IPS-NIHi7 (cell line): ENCODE data around the gene DOCK2.
"Not testable (repeated sequence)": the region's sequence is repeated elsewhere in the genome, so short reads cannot be mapped to it uniquely, and the experiment has no call there.

ENCODE experiments used
- DNase-seq: peaks from one replicate; pipeline ENCODE4 v3.0.0; 2012; ENCODE audit warnings: mixed read lengths; ENCODE audit errors: extremely low spot score

DOCK2 gene

DNA sequence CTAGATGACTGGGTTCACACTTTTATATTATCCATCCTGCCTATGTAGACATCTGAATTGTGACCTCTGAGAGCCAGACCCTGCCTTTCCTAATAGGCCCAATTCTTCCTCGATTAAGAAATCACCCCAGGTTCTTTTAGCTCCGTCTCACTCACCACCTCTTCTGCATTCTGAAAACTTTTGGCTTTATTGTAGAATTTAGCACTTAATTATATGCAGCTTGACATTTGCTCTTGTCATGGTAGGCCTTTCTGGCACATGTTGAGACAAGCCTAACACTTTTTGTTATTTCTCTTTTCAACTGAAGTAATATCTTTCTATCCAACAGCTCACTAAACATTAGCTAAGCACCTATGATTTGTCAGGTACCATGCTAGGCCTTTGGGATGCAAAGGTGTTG lies 180.0 kb downstream of the DOCK2 start:
- DNase-seq, result no peak

DNA sequence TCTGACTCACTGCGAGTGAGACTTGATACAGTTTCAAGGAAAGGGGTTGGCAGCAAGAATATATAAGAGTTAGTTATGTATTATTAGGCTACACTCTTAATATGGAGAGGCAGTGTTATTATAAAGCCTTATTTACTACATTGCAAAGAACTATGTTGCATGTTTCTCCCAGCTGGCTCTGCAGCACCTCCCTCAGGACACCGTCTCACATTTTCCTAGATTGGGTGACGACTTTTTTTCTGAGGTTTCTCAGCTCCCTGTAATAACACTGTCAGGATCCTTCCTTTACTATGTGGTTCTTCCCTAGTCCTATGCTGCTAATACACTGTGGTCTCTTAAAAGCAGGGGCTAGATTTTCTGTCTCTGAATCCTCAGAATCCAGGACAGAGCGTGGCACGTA lies 189.5 kb downstream of the DOCK2 start:
- DNase-seq, result peak; percentile 55

DNA sequence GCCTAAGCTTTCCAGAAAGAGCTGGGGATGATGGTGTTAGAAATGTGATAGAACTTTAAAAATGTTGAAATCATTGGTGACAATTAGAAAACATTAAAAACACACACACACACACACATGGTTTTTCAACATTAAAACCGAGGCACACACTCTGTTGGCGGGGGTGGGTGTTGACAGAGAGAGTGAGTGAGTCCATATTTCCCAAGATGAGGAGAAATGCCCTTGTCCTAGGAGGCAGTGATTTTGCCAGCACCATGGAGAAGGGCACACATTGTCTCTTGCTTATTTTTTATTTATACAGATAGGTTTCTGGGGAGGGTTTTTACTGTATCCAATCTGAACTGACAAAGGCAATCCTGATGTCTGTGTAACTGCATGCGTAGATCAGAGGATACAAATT lies 190.7 kb downstream of the DOCK2 start:
- DNase-seq, result no peak

DNA sequence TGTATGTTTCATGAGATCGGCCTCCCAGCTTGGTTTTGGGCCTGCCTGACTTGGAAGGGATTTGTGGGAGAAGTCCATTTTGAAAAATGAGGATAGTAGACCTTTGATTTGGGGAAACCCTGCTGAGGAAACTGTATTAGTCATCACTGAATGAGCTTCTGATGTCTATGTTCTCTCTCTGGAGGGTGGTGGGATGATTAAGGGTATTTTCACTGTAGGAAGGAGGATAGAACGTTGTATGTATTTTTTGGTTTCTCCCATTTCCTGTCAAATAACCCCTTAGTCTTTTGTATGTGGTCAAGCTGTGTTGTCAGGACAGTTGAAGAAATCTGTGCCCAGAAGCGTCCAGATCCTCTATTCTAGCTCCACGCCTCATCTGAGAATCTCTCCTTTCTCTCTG lies 191.3 kb downstream of the DOCK2 start:
- DNase-seq, result no peak

DNA sequence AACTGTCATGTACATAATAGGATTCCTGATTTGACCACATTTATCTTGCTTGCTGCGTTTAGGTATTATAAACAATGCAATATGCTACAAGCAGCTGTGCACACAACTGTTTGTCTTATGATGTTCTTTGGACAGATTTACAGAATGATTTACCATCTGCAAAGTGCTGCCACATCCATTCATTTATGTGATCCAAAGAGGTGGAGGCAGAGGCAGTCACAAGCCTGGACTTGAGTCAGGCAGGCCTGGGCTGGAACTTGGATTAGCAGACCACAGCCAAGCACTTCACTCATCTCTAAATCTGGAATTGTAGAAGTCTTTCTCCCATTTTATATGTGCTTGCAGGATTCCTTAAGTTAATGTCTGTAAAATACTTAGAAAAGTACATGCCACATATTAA lies 194.3 kb downstream of the DOCK2 start:
- DNase-seq, result no peak

DNA sequence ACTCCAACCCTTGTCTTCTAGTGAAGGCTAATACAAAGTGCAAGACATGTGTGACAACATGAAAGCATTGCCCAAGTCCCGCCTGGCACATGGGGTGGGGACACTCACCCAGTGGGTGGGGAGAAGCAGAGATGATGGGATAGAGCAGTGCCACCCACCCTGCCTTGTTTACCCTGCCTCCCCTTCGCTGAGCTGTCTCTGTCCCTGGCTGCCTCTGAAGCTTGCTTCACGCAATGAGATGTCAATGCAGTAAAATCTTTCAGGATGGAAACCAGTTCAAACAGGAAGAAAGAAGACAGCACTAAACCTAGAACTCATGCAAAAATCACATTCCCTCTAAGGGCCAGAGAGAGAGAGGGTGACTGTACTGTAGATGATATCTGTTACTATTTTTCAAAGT lies 195.2 kb downstream of the DOCK2 start:
- no peak for DNase-seq

DNA sequence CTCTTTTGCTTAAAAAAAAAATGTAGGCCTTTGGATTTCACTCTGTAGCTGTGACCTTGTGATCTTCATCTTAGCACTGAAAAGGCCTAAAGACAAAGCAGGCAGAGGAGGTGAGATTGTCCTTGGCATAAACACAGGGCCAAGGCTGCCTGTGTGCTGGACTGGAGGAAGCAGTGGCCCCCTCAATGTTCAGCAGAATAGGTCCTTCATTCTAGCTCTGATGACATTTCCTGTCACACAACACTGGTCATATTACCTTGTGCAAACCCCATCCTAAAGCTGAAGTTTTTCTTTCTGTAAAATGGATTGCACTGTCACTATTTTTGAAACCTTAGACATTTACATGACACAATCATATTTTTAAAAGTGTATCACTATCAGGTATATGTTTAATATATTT lies 195.8 kb downstream of the DOCK2 start:
- no peak for DNase-seq

DNA sequence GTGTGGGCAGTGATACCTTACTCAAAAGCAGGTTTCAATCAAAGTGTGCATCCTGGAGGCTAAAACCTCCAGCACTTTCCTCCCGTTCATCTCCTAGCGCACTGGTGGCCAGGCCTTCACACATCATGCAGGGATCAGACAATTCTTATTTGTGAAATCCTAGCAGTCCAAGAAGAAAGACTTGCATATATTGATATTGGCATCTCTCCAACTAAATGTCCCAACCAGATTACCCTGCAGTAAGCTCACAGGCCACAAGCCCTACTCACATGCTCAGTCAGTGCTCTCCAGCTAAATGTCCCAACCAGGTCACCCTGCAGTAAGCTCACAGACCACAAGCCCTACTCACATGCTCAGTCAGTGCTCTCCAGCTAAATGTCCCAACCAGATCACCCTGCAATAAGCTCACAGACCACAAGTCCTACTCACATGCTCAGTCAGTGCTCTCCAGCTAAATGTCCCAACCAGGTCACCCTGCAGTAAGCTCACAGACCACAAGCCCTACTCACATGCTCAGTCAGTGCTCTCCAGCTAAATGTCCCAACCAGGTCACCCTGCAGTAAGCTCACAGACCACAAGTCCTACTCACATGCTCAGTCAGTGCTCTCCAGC lies 196.7 kb downstream of the DOCK2 start:
- not testable (repeated sequence) for DNase-seq

DNA sequence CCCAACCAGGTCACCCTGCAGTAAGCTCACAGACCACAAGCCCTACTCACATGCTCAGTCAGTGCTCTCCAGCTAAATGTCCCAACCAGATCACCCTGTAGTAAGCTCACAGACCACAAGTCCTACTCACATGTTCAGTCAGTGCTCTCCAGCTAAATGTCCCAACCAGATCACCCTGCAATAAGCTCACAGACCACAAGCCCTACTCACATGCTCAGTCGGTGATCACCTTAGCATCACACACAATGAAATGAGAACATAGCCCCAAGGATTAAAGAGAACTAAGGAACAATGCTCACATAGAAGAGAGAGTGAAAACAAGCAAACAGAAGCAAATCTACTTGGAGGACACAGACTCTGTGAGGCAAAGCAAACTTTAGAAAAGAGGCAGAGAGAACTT lies 197.5 kb downstream of the DOCK2 start:
- DNase-seq, result not testable (repeated sequence)

DNA sequence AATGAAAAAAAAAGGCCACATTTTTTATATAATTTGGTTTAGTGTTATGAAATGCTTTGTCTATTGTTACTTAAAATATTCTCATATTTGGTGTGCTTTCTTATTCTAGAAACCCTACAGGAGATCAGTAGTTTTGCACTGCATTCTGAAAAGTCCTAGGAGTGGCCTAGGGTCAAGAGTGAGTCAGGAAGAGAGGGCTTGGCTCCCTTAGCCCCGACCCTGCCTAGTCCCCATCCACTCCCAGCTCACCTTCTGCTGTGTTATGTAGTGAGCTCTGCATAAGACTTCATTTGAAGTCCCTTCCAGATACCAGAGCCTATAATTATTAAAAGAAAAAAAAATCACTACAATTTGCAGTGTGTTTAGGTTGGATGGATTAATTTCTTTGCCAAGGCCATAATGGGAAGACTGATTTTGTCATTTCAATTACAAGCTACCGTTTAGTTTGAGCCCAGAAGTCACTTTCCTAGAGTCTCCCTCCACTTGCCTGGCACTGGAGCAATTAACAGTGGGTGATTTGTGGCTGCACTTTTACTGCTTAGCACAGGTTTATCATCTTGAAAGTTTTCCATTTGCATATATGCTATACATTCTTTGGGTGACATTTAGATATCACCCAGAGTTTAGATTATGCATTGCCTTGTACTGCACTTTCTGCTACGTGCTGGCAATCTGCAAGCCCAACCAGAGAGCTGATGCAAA lies 199.9 kb downstream of the DOCK2 start:
- DNase-seq, result no peak

DNA sequence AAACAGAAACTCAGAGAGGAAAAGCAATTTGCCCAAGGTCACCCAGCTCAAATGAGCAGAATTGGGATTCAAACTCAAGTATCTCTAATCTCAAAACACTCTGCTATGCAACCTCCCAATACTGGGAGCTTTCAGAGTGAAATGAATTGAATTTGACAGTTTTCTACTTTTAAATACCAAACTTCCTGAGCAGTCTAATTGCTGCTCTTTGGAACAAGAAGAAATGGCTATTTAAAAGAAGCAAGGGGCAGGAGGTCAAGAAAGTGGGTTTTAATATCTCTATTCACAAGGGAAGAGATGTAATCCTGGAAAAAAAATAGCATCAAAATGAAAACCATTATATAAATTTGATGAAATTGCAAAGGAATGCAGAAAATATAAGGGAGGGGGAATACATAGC lies 200.6 kb downstream of the DOCK2 start:
- no peak for DNase-seq

DNA sequence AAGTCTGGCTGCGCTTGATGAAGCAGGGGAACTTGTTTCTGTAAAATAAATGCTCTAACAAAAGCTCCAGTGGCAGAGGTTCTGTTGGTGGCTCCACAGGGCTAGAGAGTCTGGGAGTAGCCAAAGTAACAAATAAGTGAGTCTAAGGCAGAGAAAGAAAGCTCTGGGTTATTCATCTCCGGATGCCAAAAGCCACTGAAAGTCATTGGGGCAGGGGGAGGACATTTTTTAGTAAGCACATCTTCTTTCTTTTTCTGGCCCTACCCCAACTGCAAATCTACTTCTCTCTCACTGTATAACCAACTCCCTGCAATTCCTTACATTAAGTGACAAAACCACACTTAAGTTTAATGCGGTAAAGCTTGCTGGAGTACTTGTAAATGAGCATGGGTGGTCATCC lies 201.6 kb downstream of the DOCK2 start:
- no peak for DNase-seq

DNA sequence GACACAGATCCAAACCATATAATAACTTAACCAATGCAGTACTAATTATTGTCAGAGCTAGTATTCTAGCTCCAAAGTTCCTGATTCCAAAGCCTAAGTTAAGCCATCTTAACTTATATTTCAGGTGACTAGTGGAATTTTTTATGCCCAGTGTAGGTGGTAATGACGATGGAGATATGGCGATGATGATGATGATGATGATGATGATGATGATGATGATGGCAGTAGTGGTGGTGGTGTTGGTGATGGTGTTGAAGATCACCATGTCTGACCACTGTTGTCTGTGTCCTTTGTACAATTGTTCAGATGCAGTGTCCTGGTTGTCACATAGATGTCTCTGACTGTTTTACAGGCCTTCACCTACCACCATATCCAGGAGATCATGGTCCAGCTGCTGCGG lies 203.3 kb downstream of the DOCK2 start:
- no peak for DNase-seq

DNA sequence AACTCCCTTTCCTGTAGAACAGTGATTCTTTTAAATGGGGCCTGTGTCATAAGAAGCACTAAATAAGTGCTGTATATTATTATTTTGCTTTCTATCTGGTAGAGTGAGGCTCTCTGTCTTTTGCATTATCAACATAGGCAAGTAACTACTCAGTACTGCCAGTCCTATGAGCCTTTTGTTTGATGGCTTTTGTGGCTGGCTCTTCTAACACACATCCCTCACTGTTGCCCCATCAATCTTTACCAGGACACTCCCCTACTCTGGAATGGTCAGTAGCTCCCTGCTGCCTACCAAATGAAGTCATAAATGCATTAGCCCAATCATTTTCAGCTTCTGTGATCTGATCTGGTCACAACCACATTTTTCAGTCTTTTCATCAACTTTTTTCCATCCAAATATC lies 205.6 kb downstream of the DOCK2 start:
- DNase-seq, result no peak

DNA sequence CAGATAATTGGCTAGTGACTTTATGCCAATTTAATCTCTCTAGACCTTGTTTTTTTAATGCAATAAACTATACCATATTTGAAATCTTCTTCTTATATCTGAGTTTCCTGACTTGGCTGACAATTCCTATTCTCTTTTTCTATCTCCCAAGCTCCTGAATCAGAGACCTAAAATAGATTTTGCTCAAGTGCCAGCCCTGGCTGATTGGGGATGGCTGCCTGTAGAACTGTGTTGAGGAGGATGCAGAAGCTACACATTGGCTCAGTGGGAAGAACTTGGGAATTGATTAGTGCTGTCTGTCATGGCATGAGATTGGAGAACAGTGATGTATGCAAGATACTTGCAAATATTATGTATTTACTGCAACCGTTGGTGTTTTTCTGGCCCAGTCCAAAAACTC lies 210.4 kb downstream of the DOCK2 start:
- no peak for DNase-seq

DNA sequence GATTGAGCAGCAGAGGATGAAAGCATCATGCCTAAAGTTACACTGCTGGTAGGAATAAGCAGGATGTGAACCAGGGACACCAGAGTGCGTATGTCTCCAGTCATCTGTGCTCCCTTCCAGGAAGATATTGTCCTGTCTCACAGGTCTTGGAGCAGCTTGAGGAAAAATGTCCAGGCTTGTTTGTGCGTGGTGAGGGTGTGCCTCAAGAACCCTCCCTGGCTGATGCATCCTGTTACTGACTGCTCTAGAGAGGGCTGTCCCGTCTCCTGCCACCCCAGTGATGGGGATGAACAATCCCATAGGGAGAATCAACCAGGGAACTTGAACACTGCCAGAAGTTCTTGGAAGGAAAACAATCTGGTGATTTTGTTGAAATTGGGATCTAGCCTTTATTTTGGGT lies 211.2 kb downstream of the DOCK2 start:
- no peak for DNase-seq

DNA sequence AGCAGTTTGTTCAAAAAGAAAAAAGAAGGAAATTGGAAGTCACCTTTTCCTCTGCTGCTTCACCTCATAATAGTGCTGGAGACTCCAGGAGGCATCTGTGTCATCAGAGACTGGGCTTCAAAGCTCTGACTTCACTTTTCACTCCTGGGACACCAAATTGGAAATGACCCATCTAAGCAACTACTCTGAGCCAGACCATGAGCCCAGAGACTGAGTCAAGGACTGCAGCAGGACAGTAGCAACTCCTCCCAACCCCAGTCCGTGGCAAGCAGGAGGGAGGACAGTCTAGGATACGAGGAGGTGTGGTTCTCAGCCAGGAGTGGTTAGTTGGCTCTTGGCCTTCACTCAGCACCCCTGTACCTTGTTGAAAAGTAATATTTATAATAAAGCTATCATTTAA lies 211.7 kb downstream of the DOCK2 start:
- DNase-seq, result no peak

DNA sequence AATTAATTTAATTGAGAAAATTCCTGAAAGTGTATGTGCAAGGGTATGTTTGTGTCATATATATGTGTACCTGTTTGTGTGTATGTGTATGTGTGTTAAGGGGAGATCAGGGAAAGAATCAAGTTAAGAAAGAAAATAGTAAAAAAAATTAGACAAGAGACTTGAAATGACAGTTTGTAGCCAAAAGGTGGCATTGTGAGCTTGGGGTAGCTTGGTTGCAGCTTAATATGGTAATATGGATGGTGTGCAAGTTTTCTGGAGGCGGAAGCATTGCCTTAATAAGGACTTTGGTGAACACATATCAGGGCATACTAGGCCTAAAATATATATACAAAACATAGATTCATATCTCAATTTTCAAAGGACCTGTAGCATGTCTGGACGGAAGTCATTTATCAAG lies 213.3 kb downstream of the DOCK2 start:
- no peak for DNase-seq

DNA sequence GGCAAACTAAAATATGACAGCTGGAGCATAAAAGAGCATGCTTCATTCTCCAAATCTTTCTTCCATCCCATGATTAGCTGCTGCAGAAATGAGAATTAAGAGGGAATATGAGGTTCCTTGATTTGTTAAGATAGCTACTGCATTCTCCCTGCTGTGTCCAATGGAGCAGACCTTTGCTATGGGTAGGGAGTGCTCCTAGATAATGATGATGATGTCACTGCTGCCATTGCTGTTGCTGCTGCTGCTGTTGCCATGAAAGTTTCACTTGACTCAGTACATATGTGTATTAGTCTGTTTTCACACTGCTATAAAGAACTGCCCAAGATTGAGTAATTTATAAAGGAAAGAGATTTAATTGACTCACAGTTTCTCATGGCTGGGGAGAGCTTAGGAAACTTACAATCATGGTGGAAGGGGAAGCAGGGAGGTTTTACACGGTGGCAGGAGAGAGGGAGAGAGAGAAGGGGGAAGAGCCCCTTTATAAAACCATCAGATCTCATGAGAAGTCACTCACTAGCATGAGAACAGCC lies 214.3 kb downstream of the DOCK2 start:
- no peak for DNase-seq

DNA sequence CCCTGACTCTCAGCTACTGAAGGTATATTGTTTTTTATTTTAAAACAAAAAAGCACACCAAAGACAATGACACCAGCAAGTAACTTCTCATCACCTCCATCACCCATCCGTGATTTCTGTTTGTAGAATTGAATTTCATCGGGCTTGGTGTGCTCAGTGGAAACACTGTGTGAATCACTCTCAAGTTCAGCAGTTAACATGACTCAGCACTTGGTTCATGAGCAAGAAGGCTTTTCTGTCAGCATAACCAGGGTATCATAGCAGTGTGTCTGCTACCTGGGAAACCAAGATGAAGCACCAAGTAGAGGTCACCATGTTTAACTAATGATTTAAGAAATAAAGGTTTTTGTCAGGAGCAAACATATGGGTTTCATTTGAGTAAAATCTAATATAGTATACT lies 219.5 kb downstream of the DOCK2 start:
- no peak for DNase-seq

DNA sequence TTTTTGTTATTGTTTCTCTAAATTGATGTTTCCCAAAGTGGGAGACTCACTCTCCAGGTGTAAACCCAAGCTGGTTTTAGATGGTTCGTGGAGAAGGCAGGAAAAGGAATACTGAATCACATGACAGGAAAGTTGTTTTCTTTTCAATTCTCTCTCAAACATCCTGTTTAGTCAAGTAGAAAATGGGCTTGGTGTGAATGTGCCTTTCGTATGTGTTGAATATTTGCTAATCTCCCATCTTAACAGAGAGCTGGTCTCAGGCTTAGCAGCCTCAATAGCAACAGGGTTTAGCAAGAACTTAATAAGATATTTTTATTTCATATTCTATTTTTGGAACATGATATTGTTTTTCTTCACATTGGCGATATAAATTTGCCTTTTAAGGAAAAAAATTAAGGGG lies 223.5 kb downstream of the DOCK2 start:
- no peak for DNase-seq

DNA sequence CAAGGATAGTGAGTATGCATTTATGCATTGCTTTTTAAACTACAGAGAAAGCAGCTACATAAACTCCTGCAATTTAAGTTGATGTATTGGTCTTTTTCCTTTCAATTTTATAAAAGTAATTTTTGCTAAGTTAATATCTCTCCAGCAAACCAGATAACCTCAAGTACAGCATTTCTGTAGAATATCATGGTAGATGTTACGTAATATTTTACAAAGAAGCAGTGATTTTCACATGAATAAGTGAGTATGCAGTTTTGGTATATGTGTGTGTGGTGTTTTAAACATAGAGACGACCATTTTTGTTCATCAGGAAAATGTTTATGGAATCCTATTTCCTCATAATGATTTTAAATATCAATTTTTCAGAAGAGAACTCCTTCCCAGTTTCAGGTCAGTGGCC lies 224.4 kb downstream of the DOCK2 start:
- DNase-seq, result no peak

DNA sequence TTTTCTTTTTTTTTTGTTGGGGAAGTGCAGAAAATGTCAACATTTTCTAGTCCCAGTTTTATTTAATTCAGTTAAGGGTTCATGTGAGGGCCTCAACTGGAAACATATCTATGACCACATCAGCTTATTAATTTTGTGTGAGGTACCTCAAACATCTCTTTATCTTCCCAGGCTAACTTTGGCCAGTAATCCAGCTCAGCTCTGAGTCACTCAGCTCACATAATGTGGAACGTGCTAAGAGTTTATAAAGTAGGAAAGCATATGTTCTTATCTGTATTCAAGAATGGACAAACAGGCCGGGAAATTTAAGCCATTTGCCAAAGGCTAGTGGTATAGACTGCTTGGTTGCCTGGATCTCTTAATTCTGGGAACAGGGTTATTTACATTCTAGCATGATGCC lies 224.9 kb downstream of the DOCK2 start:
- no peak for DNase-seq

DNA sequence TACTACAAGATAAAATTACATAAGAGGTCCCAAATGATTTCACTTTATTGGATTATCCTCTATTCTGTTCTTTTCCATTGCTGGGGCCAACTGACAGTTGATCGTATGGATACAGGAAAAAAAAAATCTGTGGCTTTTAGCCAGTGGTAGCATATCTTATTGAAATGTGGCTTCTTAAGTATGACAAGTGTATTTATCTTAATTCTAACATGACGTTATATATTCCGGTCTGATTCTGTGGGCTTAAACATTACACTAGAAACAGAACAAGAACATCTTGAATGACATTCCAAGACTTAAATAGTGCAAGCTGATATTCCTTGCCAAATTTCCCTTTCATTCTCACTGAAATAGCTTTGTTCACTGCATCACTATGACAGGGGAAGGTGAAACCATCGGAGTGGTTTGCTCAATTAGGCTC lies 225.3 kb downstream of the DOCK2 start:
- no peak for DNase-seq
